Astrocyte (in vitro differentiated cells and primary cell): Measurements from ENCODE around the gene CCDC187.

Experiments
- CTCF ChIP-seq: IDR thresholded peaks from 2 replicates; pipeline ENCODE4 v1.5.1; 2011; ENCODE audit warnings: low read depth, mild to moderate bottlenecking, inconsistent platforms, low read length, moderate library complexity; ENCODE audit not compliant: insufficient read depth
- EZH2 ChIP-seq: IDR thresholded peaks from 2 replicates; pipeline ENCODE4 v1.6.1; 2012; ENCODE audit warnings: mild to moderate bottlenecking, low read length, inconsistent platforms; ENCODE audit not compliant: insufficient read depth

- TF ChIP-seq CTCF (no peak), EZH2 (no peak)
Measured at GRCh38 chr9:136336881-136337280, 33.0 kb upstream of the CCDC187 start.
